ENCODE results near the gene SPATA2L. TPM values are rescaled to one million over a fixed set of nuclear protein-coding genes. Genes with fewer than 3 reads are reported as not detected.
A peak's percentile ranks its signal among the peaks of the same experiment; 100 is the strongest.

Gene SPATA2L
- total RNA-seq, 1 experiment from 2014 or later = 12.6 TPM

DNA sequence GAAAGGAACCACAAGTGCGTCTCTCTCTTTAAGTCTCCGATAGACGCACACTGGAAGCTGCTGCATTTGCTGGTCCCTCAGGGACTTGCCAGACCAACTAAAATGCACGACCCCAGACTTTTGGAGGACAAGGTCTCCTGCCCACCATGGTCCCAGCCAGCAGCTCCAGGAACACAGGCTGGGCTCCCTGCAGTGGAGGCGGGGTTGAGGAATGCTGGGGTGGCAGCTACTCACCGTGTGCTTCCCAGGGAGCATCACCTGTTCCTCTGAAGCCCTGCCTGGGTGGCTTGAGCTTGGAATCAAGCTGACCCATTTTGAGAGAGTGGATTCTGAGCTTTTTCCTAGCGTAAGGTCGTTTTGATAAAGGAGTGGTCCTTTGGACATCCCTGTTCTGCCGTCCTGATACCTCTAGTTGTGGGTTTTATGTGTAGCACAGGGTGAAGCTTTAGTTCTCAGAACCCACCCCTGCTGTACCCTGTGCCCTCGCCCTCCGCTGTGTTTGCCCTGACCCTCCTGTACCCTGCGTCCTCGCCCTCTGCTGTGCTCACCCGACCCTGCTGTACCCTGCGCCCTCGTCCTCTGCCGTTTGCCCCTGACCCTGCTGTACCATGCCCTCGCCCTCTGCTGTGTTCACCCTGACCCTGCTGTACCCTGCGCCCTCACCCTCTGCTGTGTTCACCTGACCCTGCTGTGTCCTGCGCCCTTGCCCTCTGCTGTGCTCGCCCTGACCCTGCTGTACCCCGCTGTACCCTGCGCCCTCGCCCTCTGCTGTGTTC, 30.8 kb upstream of the SPATA2L start:
- no peaks in the 10 kb centered on the region for H3K9me3 ChIP-seq
- no peak overlapping the region for H3K4me3 ChIP-seq
- H3K36me3 ChIP-seq = peaks cover 23% of the 10 kb centered on the region
- no peaks in the 10 kb centered on the region for H3K27me3 ChIP-seq
- no peak for DNase-seq

DNA sequence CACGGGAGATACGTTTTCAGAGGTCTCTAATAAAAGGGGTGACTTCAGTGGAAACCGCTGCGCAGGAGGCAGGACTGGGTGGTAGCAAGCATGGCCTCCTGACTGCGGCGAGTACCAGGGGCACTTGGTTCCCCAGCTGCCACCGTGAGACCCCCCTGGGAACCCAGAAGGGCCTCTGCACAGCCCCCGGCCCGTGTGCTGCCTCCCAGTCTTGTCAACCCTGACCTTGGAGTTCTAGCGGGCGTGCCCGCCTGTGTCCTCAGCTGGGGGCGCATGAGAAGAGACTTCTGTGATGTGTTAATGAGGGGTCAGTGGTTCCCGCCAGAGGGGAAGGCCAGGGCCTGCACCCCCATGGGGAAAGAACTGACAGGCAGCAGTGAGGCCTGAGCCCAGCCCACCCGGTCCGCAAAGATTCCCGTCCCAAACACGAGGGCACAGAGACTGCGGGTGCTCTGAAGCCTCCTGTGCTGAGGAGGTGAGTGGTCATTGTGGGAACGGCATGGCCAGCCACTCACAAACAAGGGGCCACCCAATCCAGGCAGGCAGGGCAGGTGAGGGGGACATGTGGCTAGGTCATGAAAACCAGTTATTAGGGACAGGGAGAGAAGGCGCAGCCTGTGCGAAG, 29.2 kb upstream of the SPATA2L start:
- H3K36me3 ChIP-seq = peaks cover 23% of the 10 kb centered on the region
- DNase-seq = no peak

DNA sequence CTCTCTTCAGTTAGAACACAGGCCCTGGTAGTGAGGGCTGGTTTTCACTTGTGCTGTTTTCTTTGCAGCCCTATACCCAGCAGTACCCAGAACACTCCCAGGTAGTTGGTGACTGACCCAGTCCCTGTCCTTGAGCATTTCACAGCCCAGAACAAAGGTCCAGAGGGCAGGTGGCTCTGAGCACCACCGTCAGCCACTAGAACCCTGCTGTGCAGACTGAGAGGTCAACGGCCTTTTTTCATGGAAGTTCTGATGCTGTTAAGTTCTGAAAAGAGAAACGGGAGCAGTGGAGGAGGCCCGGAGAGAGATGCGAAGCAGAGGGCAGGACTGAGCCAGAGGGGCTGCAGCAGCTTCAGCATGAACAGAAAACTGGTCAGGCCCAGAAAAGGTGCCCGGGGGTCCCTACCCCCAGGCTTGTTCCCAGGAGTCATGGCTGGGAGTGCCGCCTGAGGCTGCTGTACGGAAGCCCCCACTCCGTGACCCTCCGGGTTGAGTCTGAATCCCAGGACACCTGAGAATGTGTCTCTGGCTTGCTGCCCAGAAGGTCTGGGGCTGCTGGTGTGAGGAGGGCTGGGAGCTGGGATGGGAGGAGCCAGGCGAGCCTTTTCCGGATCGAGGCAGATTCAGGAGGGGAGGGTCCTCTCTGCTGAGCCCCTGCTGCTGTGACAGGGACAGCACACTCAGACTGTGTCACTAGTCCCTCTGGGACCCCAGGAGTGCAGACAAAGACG, 28.5 kb upstream of the SPATA2L start:
- Histone ChIP-seq H3K9me3 (no peaks in the 10 kb centered on the region), H3K36me3 (peaks cover 21% of the 10 kb centered on the region), H3K4me3 (no peak overlapping the region), H3K27me3 (no peaks in the 10 kb centered on the region)
- no peak for DNase-seq

More for the DNA sequence above, 29.2 kb upstream of the SPATA2L start:
- H3K9me3 ChIP-seq = no peaks in the 10 kb centered on the region
- no peak overlapping the region for H3K4me3 ChIP-seq
- H3K27me3 ChIP-seq = no peaks in the 10 kb centered on the region

DNA sequence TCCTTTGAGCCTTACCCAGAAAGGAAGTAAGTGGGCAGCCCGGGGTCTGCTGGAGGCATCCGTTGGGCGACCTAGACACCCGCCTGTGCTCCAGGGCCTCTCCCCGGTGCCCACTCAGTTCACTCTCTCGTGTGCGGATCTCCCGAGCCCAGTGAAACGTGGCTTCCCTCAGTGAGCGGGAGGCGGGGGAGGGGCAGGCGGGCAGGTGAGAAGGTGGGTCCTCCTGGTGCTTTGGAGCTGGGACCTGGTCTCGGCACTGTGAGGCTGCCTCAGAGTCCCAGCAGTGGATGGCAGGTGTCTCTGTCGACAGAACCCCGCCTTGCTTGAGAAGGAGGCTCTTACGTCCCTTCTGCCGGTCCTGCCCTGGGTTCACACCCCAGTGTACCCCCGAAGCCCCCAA, 27.8 kb upstream of the SPATA2L start:
- DNase-seq = no peak
- peaks cover 16% of the 10 kb centered on the region for H3K36me3 ChIP-seq
- no peak overlapping the region for H3K4me3 ChIP-seq
- H3K9me3 ChIP-seq = no peaks in the 10 kb centered on the region
- no peaks in the 10 kb centered on the region for H3K27me3 ChIP-seq

GRCh38 chr16:89727406-89728120, 26.1 kb upstream of the SPATA2L start:
- no peaks in the 10 kb centered on the region for H3K9me3 ChIP-seq
- H3K36me3 ChIP-seq = peaks cover 31% of the 10 kb centered on the region
- no peaks in the 10 kb centered on the region for H3K27me3 ChIP-seq
- no peak overlapping the region for H3K4me3 ChIP-seq
- DNase-seq = no peak

DNA sequence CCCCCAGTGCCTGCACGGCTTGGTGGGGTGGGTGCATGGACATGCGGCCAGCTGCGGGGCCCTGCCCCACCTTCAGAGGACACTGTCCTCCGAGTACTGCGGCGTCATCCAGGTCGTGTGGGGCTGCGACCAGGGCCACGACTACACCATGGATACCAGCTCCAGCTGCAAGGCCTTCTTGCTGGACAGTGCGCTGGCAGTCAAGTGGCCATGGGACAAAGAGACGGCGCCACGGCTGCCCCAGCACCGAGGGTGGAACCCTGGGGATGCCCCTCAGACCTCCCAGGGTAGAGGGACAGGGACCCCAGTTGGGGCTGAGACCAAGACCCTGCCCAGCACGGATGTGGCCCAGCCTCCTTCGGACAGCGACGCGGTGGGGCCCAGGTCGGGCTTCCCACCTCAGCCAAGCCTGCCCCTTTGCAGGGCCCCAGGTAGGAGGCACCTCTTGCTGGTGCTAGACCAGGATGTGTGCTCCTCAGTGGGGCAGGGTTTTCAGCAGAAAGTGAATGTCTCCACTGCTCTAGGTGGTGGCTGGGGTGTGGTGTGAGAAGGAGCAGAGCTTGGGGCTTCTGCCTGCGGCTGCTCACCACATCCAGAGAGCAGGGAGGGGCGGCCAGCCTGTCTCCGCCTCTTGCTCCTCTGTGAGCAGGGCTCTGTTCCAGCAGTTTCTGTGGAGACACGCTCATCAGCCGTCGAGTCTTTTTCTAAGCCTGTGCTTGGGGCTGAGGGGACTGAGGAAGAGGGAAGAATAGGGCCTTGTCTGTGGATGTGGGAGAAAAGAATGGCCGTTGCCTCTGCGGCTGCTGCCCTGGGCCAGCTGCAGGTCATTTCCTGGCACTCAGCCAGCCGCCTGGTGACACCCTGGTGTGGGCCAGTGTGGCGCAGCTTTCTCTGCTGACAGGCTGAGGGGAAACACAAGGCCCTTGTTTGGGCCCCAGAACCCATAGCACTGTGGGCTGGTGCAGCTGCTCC, 22.1 kb upstream of the SPATA2L start:
- H3K36me3 ChIP-seq = peaks cover 19% of the 10 kb centered on the region
- no peak overlapping the region for H3K4me3 ChIP-seq
- DNase-seq = no peak

DNA sequence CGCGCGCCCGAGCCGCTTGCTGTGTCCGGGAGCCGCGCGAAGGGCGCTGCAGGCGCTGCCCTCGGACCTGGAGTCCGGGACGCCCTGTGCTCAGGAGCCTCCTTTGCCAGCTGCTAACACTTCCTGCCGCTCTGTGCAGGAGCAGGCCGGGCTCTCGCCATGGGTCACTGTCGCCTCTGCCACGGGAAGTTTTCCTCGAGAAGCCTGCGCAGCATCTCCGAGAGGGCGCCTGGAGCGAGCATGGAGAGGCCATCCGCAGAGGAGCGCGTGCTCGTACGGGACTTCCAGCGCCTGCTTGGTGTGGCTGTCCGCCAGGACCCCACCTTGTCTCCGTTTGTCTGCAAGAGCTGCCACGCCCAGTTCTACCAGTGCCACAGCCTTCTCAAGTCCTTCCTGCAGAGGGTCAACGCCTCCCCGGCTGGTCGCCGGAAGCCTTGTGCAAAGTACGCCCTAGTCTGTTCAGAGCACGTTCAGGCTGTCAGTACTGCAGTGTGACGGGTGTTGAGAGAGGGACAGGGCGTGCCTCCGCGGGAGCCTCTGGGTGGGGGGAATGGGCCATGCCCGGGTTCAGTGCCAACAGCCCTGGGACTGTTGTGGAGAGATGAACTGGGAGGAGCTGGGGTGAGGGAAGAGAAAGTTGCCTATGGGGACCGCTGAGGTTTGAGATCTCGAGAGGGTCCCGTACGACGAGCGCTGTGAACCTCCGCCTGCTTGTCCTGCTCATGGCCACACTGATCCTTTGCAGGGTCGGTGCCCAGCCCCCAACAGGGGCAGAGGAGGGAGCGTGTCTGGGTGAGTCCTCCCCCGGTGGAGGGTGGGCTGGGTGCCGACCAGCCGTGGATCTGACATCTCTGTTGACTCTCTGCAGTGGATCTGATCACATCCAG, 21.1 kb upstream of the SPATA2L start:
- Histone ChIP-seq H3K9me3 (no peaks in the 10 kb centered on the region), H3K36me3 (peaks cover 18% of the 10 kb centered on the region), H3K27me3 (no peaks in the 10 kb centered on the region), H3K4me3 (peak overlapping the region; percentile 65)
- DNase-seq = peak; percentile 26

More for the DNA sequence above, 22.1 kb upstream of the SPATA2L start:
- Histone ChIP-seq H3K9me3 (no peaks in the 10 kb centered on the region), H3K27me3 (no peaks in the 10 kb centered on the region)

- H3K36me3 ChIP-seq = peaks cover 18% of the 10 kb centered on the region
- DNase-seq = peak; percentile 58
- no peaks in the 10 kb centered on the region for H3K9me3 ChIP-seq
- H3K4me3 ChIP-seq = peak overlapping the region; percentile 65
- no peaks in the 10 kb centered on the region for H3K27me3 ChIP-seq
Observed at GRCh38 chr16:89721546-89722391, 20.3 kb upstream of the SPATA2L start.

DNA sequence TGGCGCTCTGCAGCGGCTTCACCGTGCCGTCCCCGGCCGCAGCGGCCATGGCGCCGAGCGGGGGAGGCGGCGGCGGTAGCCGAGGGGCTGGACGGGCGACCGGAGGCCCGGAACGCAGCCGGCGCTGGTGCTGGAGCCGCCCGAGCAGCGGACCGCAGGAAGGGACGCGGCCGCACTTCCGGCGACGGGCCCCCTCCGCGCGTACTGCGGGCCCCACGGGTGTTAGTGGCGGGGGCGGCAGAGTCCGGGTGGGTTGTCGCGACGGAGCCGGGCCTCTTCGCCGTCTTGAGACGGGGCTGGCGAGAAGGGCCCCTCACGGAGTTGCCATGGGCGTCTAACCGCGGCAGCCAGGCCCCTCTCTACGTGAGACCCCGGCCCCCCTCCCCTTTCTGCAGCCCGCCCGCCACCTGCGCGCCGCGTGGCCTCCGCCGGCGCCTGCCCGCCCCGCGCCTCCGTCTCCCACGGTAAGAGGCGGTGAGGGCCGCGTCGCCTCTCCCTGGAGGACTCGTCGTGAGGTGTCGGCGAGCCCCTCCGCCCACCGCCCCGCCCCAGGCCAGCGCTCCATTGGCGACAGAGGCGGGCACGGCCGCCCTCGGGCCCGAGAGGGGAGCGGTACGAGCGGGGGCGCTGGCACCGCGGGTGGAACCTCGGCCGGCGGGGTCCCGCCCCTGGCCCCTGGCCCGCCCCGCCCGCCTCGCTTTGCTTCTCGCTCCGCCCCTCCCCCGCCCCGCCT, 19.5 kb upstream of the SPATA2L start, which contains the start of the genes VPS9D1 and ZNF276:
TSS of gene VPS9D1 (minus strand) at position 86 of the 733 bp plus-strand sequence. CDS start at position 49, 37 bp downstream.
TSS of gene ZNF276 (plus strand) at position 725 of the 733 bp plus-strand sequence. CDS start 104 bp downstream, outside the sequence.
- H3K9me3 ChIP-seq = no peaks in the 10 kb centered on the region
- H3K27me3 ChIP-seq = no peaks in the 10 kb centered on the region
- H3K4me3 ChIP-seq = peak within 1 kb of the TSS; percentile 65
- peak; percentile 80 for DNase-seq
- H3K36me3 ChIP-seq = peaks cover 18% of the 10 kb centered on the region

GRCh38 chr16:89720551-89720812, 19.0 kb upstream of the SPATA2L start:
- peak; percentile 22 for DNase-seq
- no peaks in the 10 kb centered on the region for H3K27me3 ChIP-seq
- no peaks in the 10 kb centered on the region for H3K9me3 ChIP-seq
- peak overlapping the region; percentile 65 for H3K4me3 ChIP-seq
- H3K36me3 ChIP-seq = peaks cover 18% of the 10 kb centered on the region

DNA sequence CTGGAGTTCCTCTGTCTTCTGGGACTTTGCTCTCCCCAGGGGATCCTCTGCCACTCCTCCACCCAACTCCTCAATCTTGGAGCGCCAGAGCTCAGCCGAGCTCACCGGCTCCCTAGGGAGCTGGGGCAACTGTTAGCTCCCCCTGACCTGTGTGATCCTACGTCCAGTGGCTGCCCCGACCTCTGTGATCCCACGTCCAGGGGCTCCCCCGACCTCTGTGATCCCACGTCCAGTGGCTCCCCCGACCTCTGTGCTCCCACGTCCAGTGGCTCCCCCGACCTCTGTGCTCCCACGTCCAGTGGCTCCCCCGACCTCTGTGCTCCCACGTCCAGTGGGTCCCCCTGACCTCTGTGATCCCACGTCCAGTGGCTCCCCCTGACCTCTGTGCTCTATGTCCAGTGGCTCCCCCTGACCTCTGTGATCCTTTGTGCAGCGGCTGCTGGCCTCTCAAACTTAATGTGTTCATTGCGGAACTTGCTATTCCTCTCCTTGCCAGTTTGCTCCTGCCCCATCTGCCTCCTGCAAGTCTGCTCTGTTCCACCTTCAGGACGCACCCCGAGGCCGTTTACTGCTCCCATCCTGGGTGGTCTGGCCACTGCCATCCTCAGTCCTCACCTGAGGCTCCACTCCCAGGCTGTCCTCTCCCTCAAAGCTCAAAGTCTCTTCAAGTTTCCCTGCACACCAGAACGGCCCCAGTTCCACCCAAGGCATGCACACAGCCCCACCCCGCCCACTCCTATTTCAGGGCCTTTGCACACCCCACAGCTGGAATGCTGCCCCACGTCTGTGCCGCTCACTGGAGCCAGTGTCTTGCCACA, 16.4 kb upstream of the SPATA2L start:
- DNase-seq = no peak
- no peaks in the 10 kb centered on the region for H3K27me3 ChIP-seq
- H3K36me3 ChIP-seq = peaks cover 3% of the 10 kb centered on the region

GRCh38 chr16:89716916-89717687, 15.6 kb upstream of the SPATA2L start:
- no peak for DNase-seq
- H3K27me3 ChIP-seq = no peaks in the 10 kb centered on the region
- H3K9me3 ChIP-seq = no peaks in the 10 kb centered on the region
- no peak overlapping the region for H3K4me3 ChIP-seq
- H3K36me3 ChIP-seq = no peaks in the 10 kb centered on the region; the same call in 1 of the 2 replicates

More for the DNA sequence above, 16.4 kb upstream of the SPATA2L start:
- Histone ChIP-seq H3K9me3 (no peaks in the 10 kb centered on the region), H3K4me3 (no peak overlapping the region)

Data from MG63 (cell line).